Peyer's patch (tissue), 4 donors: Measurements from ENCODE around the gene PTPN9. TPM values are rescaled to one million over a fixed set of nuclear protein-coding genes. Genes with fewer than 3 reads are reported as not detected.

Experiments used
- DNase-seq, 3 donors: peaks; one replicate each; pipeline ENCODE4 v3.0.0-alpha.2; 2017 to 2019
- H3K27ac ChIP-seq, 4 donors: fragments of 200-600 bp; sonication (generic); one replicate each; pipeline ENCODE4 v1.5.1; 2016 to 2019
- H3K27me3 ChIP-seq, 2 donors: fragments of 200-600 bp; sonication (generic); one replicate each; pipeline ENCODE4 v1.5.1; 2019
- H3K36me3 ChIP-seq, 3 donors: fragments of 200-600 bp; sonication (generic); one replicate each; pipeline ENCODE4 v1.5.1; 2016 to 2019
- H3K4me1 ChIP-seq, 4 donors: fragments of 200-600 bp; sonication (generic); one replicate each; pipeline ENCODE4 v1.5.1; 2016 to 2019
- H3K4me3 ChIP-seq, 4 donors: fragments of 200-600 bp; sonication (generic); 1 replicate in 3 of 4; 2 replicates in 1 of 4; pipeline ENCODE4 v1.5.1; 2016 to 2019; ENCODE audit warnings: mild to moderate bottlenecking in 1 of 4
- H3K9me3 ChIP-seq, 4 donors: fragments of 200-600 bp; sonication (generic); one replicate each; pipeline ENCODE4 v1.5.1; 2016 to 2019; ENCODE audit warnings: mild to moderate bottlenecking in 1 of 4
- CTCF ChIP-seq, 6 experiments: fragments of 450-650 bp in 4 of 6; fragments of 200-600 bp in 2 of 6; sonication (generic) in 1 of 6; IDR thresholded peaks; one replicate each; pipeline ENCODE4 v1.5.1; 2017 to 2019; ENCODE audit warnings: antibody characterized with exemption in 6 of 6, mild to moderate bottlenecking in 3 of 6, moderate library complexity in 1 of 6
- POLR2A ChIP-seq, 2 donors: fragments of 450-650 bp; IDR thresholded peaks; one replicate each; pipeline ENCODE4 v1.5.1; 2017; ENCODE audit warnings: antibody characterized with exemption in 2 of 2, mild to moderate bottlenecking in 2 of 2, moderate library complexity in 2 of 2
- total RNA-seq, 4 donors: library from RNA; depleted of rRNA; stranded (reverse); fragments of >200 nt; gene quantifications; one replicate each; pipeline ENCODE4 v1.1.0, GENCODE V29; 2016

PTPN9 gene
- total RNA-seq, 4 donors from 2014 or later: 17.3 to 33.0 (median 28.5) TPM

- Histone ChIP-seq H3K4me3 (no peak overlapping the region), H3K9me3 (no peaks in the 10 kb centered on the region), H3K36me3 (peaks cover 0 to 13% (median 0%) of the 10 kb centered on the region in 3 donors), H3K4me1 (no peaks in the 10 kb centered on the region), H3K27me3 (no peaks in the 10 kb centered on the region), H3K27ac (no peak overlapping the region)
- TF ChIP-seq POLR2A (IDR thresholded peaks at IDR 0.05) (no peak), CTCF (IDR thresholded peaks at IDR 0.05) (no peak)
- DNase-seq: no peak
Observed at GRCh38 chr15:75436881-75437280, 142.2 kb downstream of the PTPN9 start.

GRCh38 chr15:75431682-75432081, 147.4 kb downstream of the PTPN9 start:
- TF ChIP-seq POLR2A (IDR thresholded peaks at IDR 0.05) (no peak), CTCF (IDR thresholded peaks at IDR 0.05) (no peak)
- no peak overlapping the region for H3K4me3 ChIP-seq
- H3K27ac ChIP-seq: no peak overlapping the region
- H3K4me1 ChIP-seq: no peaks in the 10 kb centered on the region
- DNase-seq: no peak
- H3K9me3 ChIP-seq: no peaks in the 10 kb centered on the region
- no peaks in the 10 kb centered on the region for H3K27me3 ChIP-seq
- peaks cover 0 to 45% (median 0%) of the 10 kb centered on the region in 3 donors for H3K36me3 ChIP-seq

GRCh38 chr15:75431270-75431669, 147.8 kb downstream of the PTPN9 start:
- peaks cover 0 to 48% (median 0%) of the 10 kb centered on the region in 3 donors for H3K36me3 ChIP-seq
- TF ChIP-seq CTCF (IDR thresholded peaks at IDR 0.05) (no peak), POLR2A (IDR thresholded peaks at IDR 0.05) (no peak)
- DNase-seq: no peak

GRCh38 chr15:75430259-75430658, 148.9 kb downstream of the PTPN9 start:
- H3K36me3 ChIP-seq: peaks cover 0 to 43% (median 0%) of the 10 kb centered on the region in 3 donors
- no peak for DNase-seq
- H3K4me1 ChIP-seq: no peaks in the 10 kb centered on the region
- H3K9me3 ChIP-seq: no peaks in the 10 kb centered on the region
- H3K4me3 ChIP-seq: no peak overlapping the region
- no peak overlapping the region for H3K27ac ChIP-seq
- H3K27me3 ChIP-seq: no peaks in the 10 kb centered on the region
- no peak for TF ChIP-seq POLR2A (IDR thresholded peaks at IDR 0.05)
- no peak for TF ChIP-seq CTCF (IDR thresholded peaks at IDR 0.05)

More at GRCh38 chr15:75431270-75431669, 147.8 kb downstream of the PTPN9 start:
- no peaks in the 10 kb centered on the region for H3K27me3 ChIP-seq
- H3K4me1 ChIP-seq: no peaks in the 10 kb centered on the region
- no peak overlapping the region for H3K4me3 ChIP-seq
- no peak overlapping the region for H3K27ac ChIP-seq
- H3K9me3 ChIP-seq: no peaks in the 10 kb centered on the region

- no peak for DNase-seq
- H3K36me3 ChIP-seq: peaks cover 0 to 53% (median 0%) of the 10 kb centered on the region in 3 donors
- H3K4me1 ChIP-seq: no peaks in the 10 kb centered on the region
- H3K4me3 ChIP-seq: no peak overlapping the region
- TF ChIP-seq CTCF (IDR thresholded peaks at IDR 0.05): no peak
- no peak for TF ChIP-seq POLR2A (IDR thresholded peaks at IDR 0.05)
- no peaks in the 10 kb centered on the region for H3K27me3 ChIP-seq
- no peaks in the 10 kb centered on the region for H3K9me3 ChIP-seq
- no peak overlapping the region for H3K27ac ChIP-seq
Observed at GRCh38 chr15:75428152-75428551, 151.0 kb downstream of the PTPN9 start.

GRCh38 chr15:75425966-75426500, 153.1 kb downstream of the PTPN9 start:
- Histone ChIP-seq H3K27me3 (no peaks in the 10 kb centered on the region), H3K36me3 (peaks cover 0 to 74% (median 0%) of the 10 kb centered on the region in 3 donors), H3K4me1 (no peaks in the 10 kb centered on the region), H3K9me3 (no peaks in the 10 kb centered on the region), H3K27ac (no peak overlapping the region), H3K4me3 (no peak overlapping the region)
- no peak for DNase-seq
- TF ChIP-seq POLR2A (IDR thresholded peaks at IDR 0.05): no peak
- no peak for TF ChIP-seq CTCF (IDR thresholded peaks at IDR 0.05)
